Measurements from ENCODE around the gene ADGRL2. TPM values are rescaled to one million over a fixed set of nuclear protein-coding genes. Genes with fewer than 3 reads are reported as not detected.

The ADGRL2 gene
- total RNA-seq, 1 experiment from 2014 or later, result 34.2 TPM

DNA sequence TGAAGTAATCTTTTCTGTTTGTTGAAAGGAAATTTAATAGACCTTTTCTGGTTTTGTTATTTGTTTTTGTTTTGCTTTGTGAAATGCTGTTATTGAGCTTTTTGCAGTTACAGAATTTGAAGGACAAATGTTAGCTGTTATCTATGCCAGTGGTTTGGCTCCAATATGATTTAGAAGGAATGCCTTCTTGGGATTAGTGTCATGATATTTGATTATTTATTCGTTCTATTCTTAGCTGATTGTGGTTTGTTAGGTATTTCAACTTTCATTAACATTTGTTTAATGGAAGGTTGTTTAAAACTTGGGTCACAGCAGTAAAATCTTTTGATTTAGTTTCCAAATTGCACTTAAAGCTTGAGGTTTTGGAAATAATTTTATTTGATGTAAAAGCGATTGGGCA, 33.5 kb downstream of the ADGRL2 start:
- H3K27ac ChIP-seq (ENCODE audit: low read length), result no peak overlapping the region
- H3K36me3 ChIP-seq (ENCODE audit: control insufficient read depth, insufficient read depth, low read length), result no peaks in the 10 kb centered on the region
- no peaks in the 10 kb centered on the region for H3K9me3 ChIP-seq (ENCODE audit: control insufficient read depth, insufficient read depth, low read depth, low read length)
- H3K27me3 ChIP-seq (ENCODE audit: control insufficient read depth, insufficient read depth, low read length), result no peaks in the 10 kb centered on the region
- H3K4me1 ChIP-seq (ENCODE audit: control insufficient read depth, insufficient read depth, low read length), result peaks cover 27% of the 10 kb centered on the region
- intact Hi-C loops (cut with micrococcal nuclease; ENCODE audit: unreplicated experiment) (no loop called here), in situ Hi-C loops (cut with HindIII; ENCODE audit: low pct_unique_long_range_greater_than_20kb, low sequenced_read_pairs) (no loop called here)
- TF ChIP-seq, protein P1, sequence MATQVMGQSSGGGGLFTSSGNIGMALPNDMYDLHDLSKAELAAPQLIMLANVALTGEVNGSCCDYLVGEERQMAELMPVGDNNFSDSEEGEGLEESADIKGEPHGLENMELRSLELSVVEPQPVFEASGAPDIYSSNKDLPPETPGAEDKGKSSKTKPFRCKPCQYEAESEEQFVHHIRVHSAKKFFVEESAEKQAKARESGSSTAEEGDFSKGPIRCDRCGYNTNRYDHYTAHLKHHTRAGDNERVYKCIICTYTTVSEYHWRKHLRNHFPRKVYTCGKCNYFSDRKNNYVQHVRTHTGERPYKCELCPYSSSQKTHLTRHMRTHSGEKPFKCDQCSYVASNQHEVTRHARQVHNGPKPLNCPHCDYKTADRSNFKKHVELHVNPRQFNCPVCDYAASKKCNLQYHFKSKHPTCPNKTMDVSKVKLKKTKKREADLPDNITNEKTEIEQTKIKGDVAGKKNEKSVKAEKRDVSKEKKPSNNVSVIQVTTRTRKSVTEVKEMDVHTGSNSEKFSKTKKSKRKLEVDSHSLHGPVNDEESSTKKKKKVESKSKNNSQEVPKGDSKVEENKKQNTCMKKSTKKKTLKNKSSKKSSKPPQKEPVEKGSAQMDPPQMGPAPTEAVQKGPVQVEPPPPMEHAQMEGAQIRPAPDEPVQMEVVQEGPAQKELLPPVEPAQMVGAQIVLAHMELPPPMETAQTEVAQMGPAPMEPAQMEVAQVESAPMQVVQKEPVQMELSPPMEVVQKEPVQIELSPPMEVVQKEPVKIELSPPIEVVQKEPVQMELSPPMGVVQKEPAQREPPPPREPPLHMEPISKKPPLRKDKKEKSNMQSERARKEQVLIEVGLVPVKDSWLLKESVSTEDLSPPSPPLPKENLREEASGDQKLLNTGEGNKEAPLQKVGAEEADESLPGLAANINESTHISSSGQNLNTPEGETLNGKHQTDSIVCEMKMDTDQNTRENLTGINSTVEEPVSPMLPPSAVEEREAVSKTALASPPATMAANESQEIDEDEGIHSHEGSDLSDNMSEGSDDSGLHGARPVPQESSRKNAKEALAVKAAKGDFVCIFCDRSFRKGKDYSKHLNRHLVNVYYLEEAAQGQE (IDR thresholded peaks at IDR 0.05; ENCODE audit: insufficient read depth in 1 of 2, low read depth in 2 of 2, low read length in 1 of 2), result no peak
- TF ChIP-seq SIN3A (IDR thresholded peaks at IDR 0.05; ENCODE audit: borderline replicate concordance, insufficient read depth, low read depth, low read length) (no peak), POLR2AphosphoS5 (IDR thresholded peaks at IDR 0.05; ENCODE audit: low read depth, low read length) (no peak)
- TF ChIP-seq, protein P2, sequence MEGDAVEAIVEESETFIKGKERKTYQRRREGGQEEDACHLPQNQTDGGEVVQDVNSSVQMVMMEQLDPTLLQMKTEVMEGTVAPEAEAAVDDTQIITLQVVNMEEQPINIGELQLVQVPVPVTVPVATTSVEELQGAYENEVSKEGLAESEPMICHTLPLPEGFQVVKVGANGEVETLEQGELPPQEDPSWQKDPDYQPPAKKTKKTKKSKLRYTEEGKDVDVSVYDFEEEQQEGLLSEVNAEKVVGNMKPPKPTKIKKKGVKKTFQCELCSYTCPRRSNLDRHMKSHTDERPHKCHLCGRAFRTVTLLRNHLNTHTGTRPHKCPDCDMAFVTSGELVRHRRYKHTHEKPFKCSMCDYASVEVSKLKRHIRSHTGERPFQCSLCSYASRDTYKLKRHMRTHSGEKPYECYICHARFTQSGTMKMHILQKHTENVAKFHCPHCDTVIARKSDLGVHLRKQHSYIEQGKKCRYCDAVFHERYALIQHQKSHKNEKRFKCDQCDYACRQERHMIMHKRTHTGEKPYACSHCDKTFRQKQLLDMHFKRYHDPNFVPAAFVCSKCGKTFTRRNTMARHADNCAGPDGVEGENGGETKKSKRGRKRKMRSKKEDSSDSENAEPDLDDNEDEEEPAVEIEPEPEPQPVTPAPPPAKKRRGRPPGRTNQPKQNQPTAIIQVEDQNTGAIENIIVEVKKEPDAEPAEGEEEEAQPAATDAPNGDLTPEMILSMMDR (IDR thresholded peaks at IDR 0.05), result no peak
- H3K4me3 ChIP-seq (ENCODE audit: low read depth in 2 of 2, low read length in 2 of 2), result no peak overlapping the region
- no TSS peak for BruUV-seq (replicated peaks)
- CTCF ChIA-PET, result no interaction called here
- POLR2A ChIA-PET, result no interaction called here
- ATAC-seq (no peak), DNase-seq (ENCODE audit: low read depth, low spot score) (no peak)

DNA sequence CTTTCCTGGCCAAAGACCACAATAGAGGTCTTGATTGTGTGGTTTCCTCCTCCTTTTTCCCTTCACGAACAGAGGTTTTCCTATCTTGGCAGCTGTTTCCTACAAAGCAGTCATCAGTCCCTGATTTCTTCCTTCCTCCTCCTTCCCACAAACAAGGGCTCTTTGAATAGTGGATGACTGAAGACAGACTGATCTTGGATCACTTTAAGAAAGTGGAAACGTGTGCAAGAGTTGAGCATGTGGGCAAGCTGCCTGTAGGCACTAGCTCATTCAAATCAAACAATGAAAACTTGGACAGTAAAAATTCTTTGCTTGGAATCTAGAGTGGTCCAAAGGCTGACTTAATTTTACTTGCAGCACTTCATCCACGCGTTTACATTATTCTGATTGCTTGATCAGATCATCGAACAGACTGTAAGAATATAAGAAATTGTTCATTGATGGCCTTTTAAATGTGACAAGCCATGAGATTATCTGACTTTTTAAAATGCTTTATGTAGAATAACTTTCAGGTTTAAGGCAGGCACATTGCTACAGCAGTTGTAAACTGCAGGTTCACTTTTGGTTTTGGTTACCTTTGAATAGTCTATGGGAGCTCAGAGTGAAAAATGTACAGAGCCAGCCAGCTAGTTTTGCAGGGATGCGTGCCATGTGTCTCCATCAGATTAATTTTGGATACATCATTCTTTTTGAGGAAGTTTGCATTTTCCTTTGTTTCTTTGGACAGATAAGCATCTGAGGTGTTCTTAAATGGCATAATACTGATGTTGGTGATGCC, 34.4 kb downstream of the ADGRL2 start:
- no peaks in the 10 kb centered on the region for H3K9me3 ChIP-seq (ENCODE audit: control insufficient read depth, insufficient read depth, low read depth, low read length)
- H3K36me3 ChIP-seq (ENCODE audit: control insufficient read depth, insufficient read depth, low read length), result no peaks in the 10 kb centered on the region
- no TSS peak for BruUV-seq (replicated peaks)
- CTCF ChIA-PET, result no interaction called here
- DNase-seq (ENCODE audit: low read depth, low spot score), result no peak
- intact Hi-C loops (cut with micrococcal nuclease; ENCODE audit: unreplicated experiment), result no loop called here
- no peak overlapping the region for H3K27ac ChIP-seq (ENCODE audit: low read length)
- POLR2A ChIA-PET, result no interaction called here
- no peak for ATAC-seq
- H3K27me3 ChIP-seq (ENCODE audit: control insufficient read depth, insufficient read depth, low read length), result no peaks in the 10 kb centered on the region
- in situ Hi-C loops (cut with HindIII; ENCODE audit: low pct_unique_long_range_greater_than_20kb, low sequenced_read_pairs), result no loop called here
- no peak for TF ChIP-seq TCF7L2 (IDR thresholded peaks at IDR 0.05; ENCODE audit: low read depth, low read length)
- TF ChIP-seq POLR2AphosphoS5 (IDR thresholded peaks at IDR 0.05; ENCODE audit: low read depth, low read length), result no peak
- H3K4me1 ChIP-seq (ENCODE audit: control insufficient read depth, insufficient read depth, low read length), result peaks cover 27% of the 10 kb centered on the region
- no peak overlapping the region for H3K4me3 ChIP-seq (ENCODE audit: low read depth in 2 of 2, low read length in 2 of 2)

GRCh38 chr1:81836007-81836626, 35.4 kb downstream of the ADGRL2 start:
- ATAC-seq (no peak), DNase-seq (ENCODE audit: low read depth, low spot score) (no peak)
- peaks cover 27% of the 10 kb centered on the region for H3K4me1 ChIP-seq (ENCODE audit: control insufficient read depth, insufficient read depth, low read length)
- TF ChIP-seq SIN3A (IDR thresholded peaks at IDR 0.05; ENCODE audit: borderline replicate concordance, insufficient read depth, low read depth, low read length), result no peak
- TF ChIP-seq, protein P1 (IDR thresholded peaks at IDR 0.05; ENCODE audit: insufficient read depth in 1 of 2, low read depth in 2 of 2, low read length in 1 of 2), result no peak
- TF ChIP-seq, protein P2 (IDR thresholded peaks at IDR 0.05), result no peak
- in situ Hi-C loops (cut with HindIII; ENCODE audit: low pct_unique_long_range_greater_than_20kb, low sequenced_read_pairs) (no loop called here), intact Hi-C loops (cut with micrococcal nuclease; ENCODE audit: unreplicated experiment) (no loop called here)
- no peak overlapping the region for H3K27ac ChIP-seq (ENCODE audit: low read length)
- H3K36me3 ChIP-seq (ENCODE audit: control insufficient read depth, insufficient read depth, low read length), result no peaks in the 10 kb centered on the region
- no peaks in the 10 kb centered on the region for H3K9me3 ChIP-seq (ENCODE audit: control insufficient read depth, insufficient read depth, low read depth, low read length)
- no peak overlapping the region for H3K4me3 ChIP-seq (ENCODE audit: low read depth in 2 of 2, low read length in 2 of 2)
- POLR2A ChIA-PET, result no interaction called here
- CTCF ChIA-PET, result no interaction called here
- no TSS peak for BruUV-seq (replicated peaks)
- H3K27me3 ChIP-seq (ENCODE audit: control insufficient read depth, insufficient read depth, low read length), result no peaks in the 10 kb centered on the region
